ENCODE measurements around the gene PCDH19.

DNA sequence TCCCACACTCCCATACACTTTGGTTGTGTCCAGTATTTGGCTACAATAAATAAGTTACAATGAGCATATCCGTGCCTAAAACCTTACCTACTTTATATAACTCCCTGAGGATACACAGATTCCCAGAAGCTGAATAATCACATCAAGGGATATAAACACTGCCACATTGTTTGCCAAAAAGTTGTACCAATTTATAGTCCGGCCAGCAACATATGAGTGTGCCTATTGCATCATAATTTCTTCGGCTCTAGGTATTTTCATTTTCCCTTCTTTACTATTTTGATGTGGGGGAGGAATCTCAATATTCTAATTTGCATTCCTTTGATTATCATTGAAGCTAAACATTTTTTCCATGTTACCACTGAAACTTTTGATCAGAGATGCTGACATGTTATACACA lies 146.4 kb downstream of the PCDH19 start:
- TF ChIP-seq, protein P1, sequence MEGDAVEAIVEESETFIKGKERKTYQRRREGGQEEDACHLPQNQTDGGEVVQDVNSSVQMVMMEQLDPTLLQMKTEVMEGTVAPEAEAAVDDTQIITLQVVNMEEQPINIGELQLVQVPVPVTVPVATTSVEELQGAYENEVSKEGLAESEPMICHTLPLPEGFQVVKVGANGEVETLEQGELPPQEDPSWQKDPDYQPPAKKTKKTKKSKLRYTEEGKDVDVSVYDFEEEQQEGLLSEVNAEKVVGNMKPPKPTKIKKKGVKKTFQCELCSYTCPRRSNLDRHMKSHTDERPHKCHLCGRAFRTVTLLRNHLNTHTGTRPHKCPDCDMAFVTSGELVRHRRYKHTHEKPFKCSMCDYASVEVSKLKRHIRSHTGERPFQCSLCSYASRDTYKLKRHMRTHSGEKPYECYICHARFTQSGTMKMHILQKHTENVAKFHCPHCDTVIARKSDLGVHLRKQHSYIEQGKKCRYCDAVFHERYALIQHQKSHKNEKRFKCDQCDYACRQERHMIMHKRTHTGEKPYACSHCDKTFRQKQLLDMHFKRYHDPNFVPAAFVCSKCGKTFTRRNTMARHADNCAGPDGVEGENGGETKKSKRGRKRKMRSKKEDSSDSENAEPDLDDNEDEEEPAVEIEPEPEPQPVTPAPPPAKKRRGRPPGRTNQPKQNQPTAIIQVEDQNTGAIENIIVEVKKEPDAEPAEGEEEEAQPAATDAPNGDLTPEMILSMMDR (IDR thresholded peaks at IDR 0.05): no peak
- TF ChIP-seq POLR2A (IDR thresholded peaks at IDR 0.05): no peak

Data from heart left ventricle (tissue), 13 donors.